Smooth muscle cell (in vitro differentiated cells): ENCODE results near the gene SPPL3. TPM values are rescaled to one million over a fixed set of nuclear protein-coding genes. Genes with fewer than 3 reads are reported as not detected.

Experiments used
- DNase-seq: peaks from one replicate; lab custom pipeline; 2025; ENCODE audit not compliant: unreplicated experiment; lab: John Stamatoyannopoulos, UW
- H2AFZ ChIP-seq: fragments of 200-600 bp; sonication (generic); 2 replicates; pipeline ENCODE4 v1.6.0; 2016; ENCODE audit warnings: antibody characterized with exemption, low read depth, mild to moderate bottlenecking
- H3F3A ChIP-seq: fragments of 200-600 bp; sonication (generic); 2 replicates; pipeline ENCODE4 v1.6.0; 2017; ENCODE audit warnings: antibody characterized with exemption, low read depth
- H3K27ac ChIP-seq: fragments of 200-600 bp; sonication (generic); 2 replicates; pipeline ENCODE4 v1.5.1; 2016; ENCODE audit warnings: low read depth, mild to moderate bottlenecking
- H3K27me3 ChIP-seq: fragments of 200-600 bp; sonication (generic); 2 replicates; pipeline ENCODE4 v1.6.1; 2016; ENCODE audit warnings: low read depth, mild to moderate bottlenecking
- H3K36me3 ChIP-seq: fragments of 200-600 bp; sonication (generic); 2 replicates; pipeline ENCODE4 v1.5.1; 2016; ENCODE audit warnings: low read depth
- H3K4me1 ChIP-seq: fragments of 200-600 bp; sonication (generic); 2 replicates; pipeline ENCODE4 v1.5.1; 2016; ENCODE audit warnings: low read depth
- H3K4me2 ChIP-seq: fragments of 200-600 bp; sonication (generic); 2 replicates; pipeline ENCODE4 v1.6.0; 2016; ENCODE audit warnings: mild to moderate bottlenecking
- H3K4me3 ChIP-seq: fragments of 200-600 bp; sonication (generic); 2 replicates; pipeline ENCODE4 v1.5.1; 2016; ENCODE audit warnings: mild to moderate bottlenecking
- H3K79me2 ChIP-seq: fragments of 200-600 bp; sonication (generic); 2 replicates; pipeline ENCODE4 v1.6.0; 2016; ENCODE audit warnings: low read depth, mild to moderate bottlenecking
- H3K9ac ChIP-seq: fragments of 200-600 bp; sonication (generic); 2 replicates; pipeline ENCODE4 v1.6.0; 2016; ENCODE audit warnings: low read depth
- H3K9me3 ChIP-seq: fragments of 200-600 bp; sonication (generic); replicated peaks from 2 replicates; pipeline ENCODE4 v1.5.1; 2016; ENCODE audit warnings: low read depth
- H4K20me1 ChIP-seq: fragments of 200-600 bp; sonication (generic); 2 replicates; pipeline ENCODE4 v1.6.0; 2016; ENCODE audit warnings: low read depth
- WGBS: methylation state at CpG from one replicate; pipeline ENCODE4 v1.1.7; 2016; ENCODE audit warnings: low lambda C conversion rate; 5-methylcytosine and 5-hydroxymethylcytosine counted together
- polyA plus RNA-seq: library from polyadenylated mRNA; unstranded; fragments of >200 nt; fragmentation: Nextera tagmentation; extraction: Ambion mirVana; gene quantifications from 2 replicates; pipeline ENCODE4 v1.2.1, GENCODE V29; 2016
- total RNA-seq: library from RNA; depleted of rRNA; stranded (reverse); fragments of >200 nt; gene quantifications from 2 replicates; pipeline ENCODE4 v1.2.3, GENCODE V29; 2014
- TF ChIP-seq, protein P1 (sequence below): fragments of 200-600 bp; sonication (generic); IDR thresholded peaks from 2 replicates; pipeline ENCODE4 v1.5.1; 2017; ENCODE audit warnings: borderline replicate concordance, mild to moderate bottlenecking, antibody characterized with exemption; ENCODE audit not compliant: insufficient read depth, poor library complexity, severe bottlenecking

The SPPL3 gene
- total and polyA plus RNA-seq, 2 experiments from 2014 or later, result 22.5 to 27.0 TPM

DNA sequence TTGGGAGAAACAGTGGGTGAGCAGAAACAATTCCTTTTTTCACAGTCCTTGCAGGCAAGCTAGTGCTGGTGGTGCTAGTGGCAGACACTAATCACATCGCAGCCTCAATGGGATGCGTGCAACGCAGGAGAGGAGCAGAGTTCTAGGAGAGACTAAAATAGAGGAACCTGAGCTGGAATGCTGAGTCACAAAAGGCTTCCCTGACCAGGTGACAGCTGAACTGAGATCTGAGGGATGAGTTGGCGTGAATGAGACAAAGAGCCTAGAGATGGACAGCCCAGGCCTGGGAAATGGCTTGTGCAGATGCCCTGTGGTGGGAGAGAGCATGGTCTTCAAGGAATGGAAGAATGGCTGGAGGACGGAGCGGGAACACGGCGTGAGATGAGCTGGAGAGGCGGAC, 152.8 kb downstream of the SPPL3 start:
- Histone ChIP-seq H3F3A (no peaks in the 10 kb centered on the region), H3K27me3 (no peaks in the 10 kb centered on the region), H2AFZ (no peak overlapping the region), H4K20me1 (no peaks in the 10 kb centered on the region), H3K36me3 (no peaks in the 10 kb centered on the region), H3K79me2 (no peaks in the 10 kb centered on the region), H3K4me2 (no peak overlapping the region), H3K9me3 (no peaks in the 10 kb centered on the region), H3K4me1 (no peaks in the 10 kb centered on the region), H3K27ac (no peak overlapping the region), H3K4me3 (no peak overlapping the region), H3K9ac (no peak overlapping the region)
- TF ChIP-seq, protein P1, sequence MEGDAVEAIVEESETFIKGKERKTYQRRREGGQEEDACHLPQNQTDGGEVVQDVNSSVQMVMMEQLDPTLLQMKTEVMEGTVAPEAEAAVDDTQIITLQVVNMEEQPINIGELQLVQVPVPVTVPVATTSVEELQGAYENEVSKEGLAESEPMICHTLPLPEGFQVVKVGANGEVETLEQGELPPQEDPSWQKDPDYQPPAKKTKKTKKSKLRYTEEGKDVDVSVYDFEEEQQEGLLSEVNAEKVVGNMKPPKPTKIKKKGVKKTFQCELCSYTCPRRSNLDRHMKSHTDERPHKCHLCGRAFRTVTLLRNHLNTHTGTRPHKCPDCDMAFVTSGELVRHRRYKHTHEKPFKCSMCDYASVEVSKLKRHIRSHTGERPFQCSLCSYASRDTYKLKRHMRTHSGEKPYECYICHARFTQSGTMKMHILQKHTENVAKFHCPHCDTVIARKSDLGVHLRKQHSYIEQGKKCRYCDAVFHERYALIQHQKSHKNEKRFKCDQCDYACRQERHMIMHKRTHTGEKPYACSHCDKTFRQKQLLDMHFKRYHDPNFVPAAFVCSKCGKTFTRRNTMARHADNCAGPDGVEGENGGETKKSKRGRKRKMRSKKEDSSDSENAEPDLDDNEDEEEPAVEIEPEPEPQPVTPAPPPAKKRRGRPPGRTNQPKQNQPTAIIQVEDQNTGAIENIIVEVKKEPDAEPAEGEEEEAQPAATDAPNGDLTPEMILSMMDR, result no peak
- DNase-seq, result no peak
- WGBS, result 95% methylated on average over 9 of the region's 9 CpGs

DNA sequence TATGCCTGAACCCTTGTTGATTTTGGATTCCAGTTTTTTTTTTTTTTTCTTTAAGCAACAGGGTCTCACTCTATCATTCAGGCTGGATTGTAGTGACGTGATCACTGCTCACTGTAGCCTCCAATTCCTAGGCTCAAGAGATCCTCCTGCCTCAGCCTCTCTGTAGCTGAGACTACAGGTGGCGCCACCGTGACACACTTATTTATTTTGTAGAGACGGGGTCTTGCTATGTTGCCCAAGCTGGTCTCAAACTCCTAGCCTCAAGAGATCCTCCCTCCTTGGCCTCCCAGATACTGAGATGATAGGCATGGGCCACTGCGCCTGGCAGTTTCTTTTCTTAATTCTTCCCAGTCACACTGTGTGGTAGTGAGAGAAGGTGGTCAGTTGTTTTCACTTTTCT, 153.4 kb downstream of the SPPL3 start:
- TF ChIP-seq, protein P1, result no peak
- Histone ChIP-seq H3K79me2 (no peaks in the 10 kb centered on the region), H3K27ac (no peak overlapping the region), H3F3A (no peaks in the 10 kb centered on the region), H3K4me2 (no peak overlapping the region), H3K4me1 (no peaks in the 10 kb centered on the region), H3K9me3 (no peaks in the 10 kb centered on the region), H3K36me3 (no peaks in the 10 kb centered on the region), H2AFZ (no peak overlapping the region), H3K27me3 (no peaks in the 10 kb centered on the region), H3K4me3 (no peak overlapping the region), H4K20me1 (no peaks in the 10 kb centered on the region), H3K9ac (no peak overlapping the region)
- DNase-seq, result no peak
- WGBS, result 98% methylated on average over 5 of the region's 5 CpGs

DNA sequence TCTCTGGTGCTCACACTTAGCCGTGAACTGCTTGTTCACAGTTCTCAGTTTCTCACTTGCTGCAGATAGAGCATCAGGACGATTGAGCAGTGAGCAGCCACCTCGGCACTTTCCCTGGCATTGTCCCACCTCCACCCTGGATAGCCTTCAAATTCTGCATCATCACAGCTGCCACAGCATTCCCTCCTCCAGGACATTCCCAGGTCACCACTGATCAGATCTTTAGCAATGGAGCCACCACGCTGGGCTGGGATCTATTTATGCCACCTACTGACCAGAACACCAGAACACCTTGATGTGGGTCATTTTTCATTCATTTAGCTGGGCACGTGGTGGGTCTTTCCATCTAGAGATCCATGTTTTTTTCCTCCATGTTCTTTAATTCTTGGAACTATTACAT, 154.9 kb downstream of the SPPL3 start:
- H3K4me1 ChIP-seq, result no peaks in the 10 kb centered on the region
- no peak for DNase-seq
- H3K79me2 ChIP-seq, result no peaks in the 10 kb centered on the region
- no peak overlapping the region for H2AFZ ChIP-seq
- H3K4me3 ChIP-seq, result no peak overlapping the region
- H3K36me3 ChIP-seq, result no peaks in the 10 kb centered on the region
- H3K4me2 ChIP-seq, result no peak overlapping the region
- no peaks in the 10 kb centered on the region for H3F3A ChIP-seq
- TF ChIP-seq, protein P1, result no peak
- H3K9me3 ChIP-seq, result no peaks in the 10 kb centered on the region
- WGBS, result 93% methylated on average over 5 of the region's 5 CpGs
- no peak overlapping the region for H3K9ac ChIP-seq
- H3K27me3 ChIP-seq, result no peaks in the 10 kb centered on the region
- no peak overlapping the region for H3K27ac ChIP-seq
- H4K20me1 ChIP-seq, result no peaks in the 10 kb centered on the region

DNA sequence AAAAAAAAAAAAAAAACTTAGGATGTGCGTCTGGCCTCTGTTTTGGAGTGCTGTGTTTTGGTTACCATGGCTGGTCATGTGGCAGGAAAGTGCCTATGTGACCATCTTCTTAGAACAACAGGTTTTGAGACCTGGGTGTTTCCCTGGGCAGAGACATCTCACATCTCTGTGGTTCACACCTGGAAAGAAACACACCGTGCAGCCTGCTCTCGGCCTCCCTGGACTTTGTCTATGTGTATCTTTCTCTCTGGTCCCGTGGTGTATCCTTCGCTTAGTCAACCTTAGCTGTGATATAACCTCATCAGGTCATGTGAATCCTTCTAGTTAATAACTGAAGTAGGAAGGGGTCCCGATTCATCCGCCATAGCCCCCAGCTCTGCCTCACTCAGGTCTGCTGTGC, 155.9 kb downstream of the SPPL3 start:
- TF ChIP-seq, protein P1, result no peak
- Histone ChIP-seq H3K36me3 (no peaks in the 10 kb centered on the region), H2AFZ (no peak overlapping the region), H3K4me2 (no peak overlapping the region), H4K20me1 (no peaks in the 10 kb centered on the region), H3K27ac (no peak overlapping the region), H3K9me3 (no peaks in the 10 kb centered on the region), H3K9ac (no peak overlapping the region), H3F3A (no peaks in the 10 kb centered on the region), H3K4me1 (no peaks in the 10 kb centered on the region), H3K27me3 (no peaks in the 10 kb centered on the region), H3K4me3 (no peak overlapping the region), H3K79me2 (no peaks in the 10 kb centered on the region)
- WGBS, result 92% methylated on average over 7 of the region's 7 CpGs
- no peak for DNase-seq
